ENCODE data around the gene JARID2. TPM values are rescaled to one million over a fixed set of nuclear protein-coding genes. Genes with fewer than 3 reads are reported as not detected.

The JARID2 gene
- total and polyA plus RNA-seq, 2 of the 13 experiments (the other 11 are each of a cell fraction or from before 2014, with no cell fraction given): 7.5 to 10.3 TPM

- TF ChIP-seq NKX3-1 (CRISPR knock-in tag; IDR thresholded peaks at IDR 0.05): no peak
- no peak for TF ChIP-seq ZNF260 (CRISPR knock-in tag; IDR thresholded peaks at IDR 0.05; ENCODE audit: borderline replicate concordance, low read depth)
- TF ChIP-seq ATRX (CRISPR knock-in tag; IDR thresholded peaks at IDR 0.05; ENCODE audit: borderline replicate concordance): no peak
- TF ChIP-seq ZNF619 (CRISPR knock-in tag; IDR thresholded peaks at IDR 0.05): no peak
- TF ChIP-seq HNF4A (CRISPR knock-in tag; IDR thresholded peaks at IDR 0.05): no peak
- no peak for TF ChIP-seq KLF13 (CRISPR knock-in tag; IDR thresholded peaks at IDR 0.05)
- no peak for TF ChIP-seq XBP1 (CRISPR knock-in tag; IDR thresholded peaks at IDR 0.05)
- TF ChIP-seq, protein P1, sequence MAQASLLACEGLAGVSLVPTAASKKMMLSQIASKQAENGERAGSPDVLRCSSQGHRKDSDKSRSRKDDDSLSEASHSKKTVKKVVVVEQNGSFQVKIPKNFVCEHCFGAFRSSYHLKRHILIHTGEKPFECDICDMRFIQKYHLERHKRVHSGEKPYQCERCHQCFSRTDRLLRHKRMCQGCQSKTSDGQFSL (CRISPR knock-in tag; IDR thresholded peaks at IDR 0.05): no peak
- TF ChIP-seq ZNF720 (CRISPR knock-in tag; IDR thresholded peaks at IDR 0.05): no peak
- no peak for TF ChIP-seq SP2 (CRISPR knock-in tag; IDR thresholded peaks at IDR 0.05)
- TF ChIP-seq ZBTB3 (CRISPR knock-in tag; IDR thresholded peaks at IDR 0.05; ENCODE audit: borderline replicate concordance, low read depth): no peak
- no peak for TF ChIP-seq STAG1 (CRISPR knock-in tag; IDR thresholded peaks at IDR 0.05)
- TF ChIP-seq, protein P2, sequence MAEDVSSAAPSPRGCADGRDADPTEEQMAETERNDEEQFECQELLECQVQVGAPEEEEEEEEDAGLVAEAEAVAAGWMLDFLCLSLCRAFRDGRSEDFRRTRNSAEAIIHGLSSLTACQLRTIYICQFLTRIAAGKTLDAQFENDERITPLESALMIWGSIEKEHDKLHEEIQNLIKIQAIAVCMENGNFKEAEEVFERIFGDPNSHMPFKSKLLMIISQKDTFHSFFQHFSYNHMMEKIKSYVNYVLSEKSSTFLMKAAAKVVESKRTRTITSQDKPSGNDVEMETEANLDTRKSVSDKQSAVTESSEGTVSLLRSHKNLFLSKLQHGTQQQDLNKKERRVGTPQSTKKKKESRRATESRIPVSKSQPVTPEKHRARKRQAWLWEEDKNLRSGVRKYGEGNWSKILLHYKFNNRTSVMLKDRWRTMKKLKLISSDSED (CRISPR knock-in tag; IDR thresholded peaks at IDR 0.05): no peak
- no peak for TF ChIP-seq ZNF549 (CRISPR knock-in tag; IDR thresholded peaks at IDR 0.05)
- TF ChIP-seq ZNF333 (CRISPR knock-in tag; IDR thresholded peaks at IDR 0.05; ENCODE audit: borderline replicate concordance): no peak
- no peak for TF ChIP-seq FOXM1 (CRISPR knock-in tag; IDR thresholded peaks at IDR 0.05)
- TF ChIP-seq NPAS2 (CRISPR knock-in tag; IDR thresholded peaks at IDR 0.05; ENCODE audit: borderline replicate concordance): no peak
- no peak for TF ChIP-seq ZKSCAN8 (CRISPR knock-in tag; IDR thresholded peaks at IDR 0.05; ENCODE audit: borderline replicate concordance)
- TF ChIP-seq, protein P3, sequence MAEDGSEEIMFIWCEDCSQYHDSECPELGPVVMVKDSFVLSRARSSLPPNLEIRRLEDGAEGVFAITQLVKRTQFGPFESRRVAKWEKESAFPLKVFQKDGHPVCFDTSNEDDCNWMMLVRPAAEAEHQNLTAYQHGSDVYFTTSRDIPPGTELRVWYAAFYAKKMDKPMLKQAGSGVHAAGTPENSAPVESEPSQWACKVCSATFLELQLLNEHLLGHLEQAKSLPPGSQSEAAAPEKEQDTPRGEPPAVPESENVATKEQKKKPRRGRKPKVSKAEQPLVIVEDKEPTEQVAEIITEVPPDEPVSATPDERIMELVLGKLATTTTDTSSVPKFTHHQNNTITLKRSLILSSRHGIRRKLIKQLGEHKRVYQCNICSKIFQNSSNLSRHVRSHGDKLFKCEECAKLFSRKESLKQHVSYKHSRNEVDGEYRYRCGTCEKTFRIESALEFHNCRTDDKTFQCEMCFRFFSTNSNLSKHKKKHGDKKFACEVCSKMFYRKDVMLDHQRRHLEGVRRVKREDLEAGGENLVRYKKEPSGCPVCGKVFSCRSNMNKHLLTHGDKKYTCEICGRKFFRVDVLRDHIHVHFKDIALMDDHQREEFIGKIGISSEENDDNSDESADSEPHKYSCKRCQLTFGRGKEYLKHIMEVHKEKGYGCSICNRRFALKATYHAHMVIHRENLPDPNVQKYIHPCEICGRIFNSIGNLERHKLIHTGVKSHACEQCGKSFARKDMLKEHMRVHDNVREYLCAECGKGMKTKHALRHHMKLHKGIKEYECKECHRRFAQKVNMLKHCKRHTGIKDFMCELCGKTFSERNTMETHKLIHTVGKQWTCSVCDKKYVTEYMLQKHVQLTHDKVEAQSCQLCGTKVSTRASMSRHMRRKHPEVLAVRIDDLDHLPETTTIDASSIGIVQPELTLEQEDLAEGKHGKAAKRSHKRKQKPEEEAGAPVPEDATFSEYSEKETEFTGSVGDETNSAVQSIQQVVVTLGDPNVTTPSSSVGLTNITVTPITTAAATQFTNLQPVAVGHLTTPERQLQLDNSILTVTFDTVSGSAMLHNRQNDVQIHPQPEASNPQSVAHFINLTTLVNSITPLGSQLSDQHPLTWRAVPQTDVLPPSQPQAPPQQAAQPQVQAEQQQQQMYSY (CRISPR knock-in tag; IDR thresholded peaks at IDR 0.05): no peak
- TF ChIP-seq, protein P4, sequence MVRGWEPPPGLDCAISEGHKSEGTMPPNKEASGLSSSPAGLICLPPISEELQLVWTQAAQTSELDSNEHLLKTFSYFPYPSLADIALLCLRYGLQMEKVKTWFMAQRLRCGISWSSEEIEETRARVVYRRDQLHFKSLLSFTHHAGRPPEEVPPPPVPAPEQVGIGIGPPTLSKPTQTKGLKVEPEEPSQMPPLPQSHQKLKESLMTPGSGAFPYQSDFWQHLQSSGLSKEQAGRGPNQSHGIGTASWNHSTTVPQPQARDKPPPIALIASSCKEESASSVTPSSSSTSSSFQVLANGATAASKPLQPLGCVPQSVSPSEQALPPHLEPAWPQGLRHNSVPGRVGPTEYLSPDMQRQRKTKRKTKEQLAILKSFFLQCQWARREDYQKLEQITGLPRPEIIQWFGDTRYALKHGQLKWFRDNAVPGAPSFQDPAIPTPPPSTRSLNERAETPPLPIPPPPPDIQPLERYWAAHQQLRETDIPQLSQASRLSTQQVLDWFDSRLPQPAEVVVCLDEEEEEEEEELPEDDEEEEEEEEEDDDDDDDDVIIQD (CRISPR knock-in tag; IDR thresholded peaks at IDR 0.05; ENCODE audit: low read depth): no peak
- Histone ChIP-seq H3K9me3 (ENCODE audit: low read length) (no peaks in the 10 kb centered on the region), H3K4me2 (ENCODE audit: low read depth, low read length) (no peak overlapping the region), H3K4me1 (ENCODE audit: insufficient read depth, low read length) (peaks cover 57% of the 10 kb centered on the region), H3K27me3 (ENCODE audit: control insufficient read depth in 1 of 2, insufficient read depth in 2 of 2, low read length in 2 of 2) (no peaks in the 10 kb centered on the region), H3K27ac (ENCODE audit: extremely low read length, insufficient read depth, low read length) (no peak overlapping the region), H2AFZ (ENCODE audit: low read length) (no peak overlapping the region), H3K79me2 (ENCODE audit: insufficient read depth, low read length) (peaks cover 50% of the 10 kb centered on the region), H3K4me3 (replicated peaks in 1 of 3; ENCODE audit: insufficient read depth in 1 of 3, low read depth in 2 of 3, low read length in 3 of 3) (no peak overlapping the region), H3K9ac (ENCODE audit: insufficient read depth, low read depth, low read length) (no peak overlapping the region), H4K20me1 (ENCODE audit: insufficient read depth, low read length) (peaks cover 6% of the 10 kb centered on the region; the same call in 1 of the 2 replicates), H3K36me3 (replicated peaks in 1 of 2; ENCODE audit: control insufficient read depth in 1 of 2, insufficient read depth in 2 of 2, low read length in 2 of 2) (no peaks in the 10 kb centered on the region)
- WGBS (ENCODE audit: low lambda C conversion rate): 91% methylated on average over 6 of the region's 6 CpGs
- no TSS peak for BruUV-seq (replicated peaks)
- no peak for ATAC-seq
- CTCF ChIA-PET (ENCODE audit: low intra/inter-chr PET ratio, low total read pairs): no interaction called here
- POLR2A ChIA-PET: no interaction called here
- in situ Hi-C loops (cut with HindIII; ENCODE audit: extremely low pct_ligation_motif_present, low pct_unique_long_range_greater_than_20kb) (no loop called here), intact Hi-C loops (cut with micrococcal nuclease; ENCODE audit: unreplicated experiment) (loop anchor here (5.0 kb wide), 1 partner anchor 79 kb away; the partner anchor contains the start of gene JARID2)
- FAIRE-seq: no peak
- no peak for DNase-seq (ENCODE audit: low spot score)
Measured at GRCh38 chr6:15326067-15326614, 80.3 kb downstream of the JARID2 start.

Measured in HepG2 (cell line).